BLaER1 treated with 17β-estradiol and CSF1 and Interleukin-3, amounts not matched to agents 10 nM and 100 nM (cell line): Measurements from ENCODE around the gene YARS1.
A peak's percentile ranks its signal among the peaks of the same experiment; 100 is the strongest.

ENCODE experiments used
- H3K27ac ChIP-seq, 11 experiments: shearing (Covaris generic); formaldehyde crosslinking; 2 replicates each; pipeline ENCODE4 v1.8.1; 2022
- H3K27me3 ChIP-seq, 11 experiments: shearing (Covaris generic); formaldehyde crosslinking; 2 replicates each; pipeline ENCODE4 v1.8.1; 2022
- H3K36me3 ChIP-seq, 11 experiments: shearing (Covaris generic); formaldehyde crosslinking; 2 replicates each; pipeline ENCODE4 v1.8.1; 2022
- H3K4me1 ChIP-seq, 10 experiments: shearing (Covaris generic); formaldehyde crosslinking; 2 replicates each; pipeline ENCODE4 v1.8.1; 2022
- H3K4me2 ChIP-seq, 11 experiments: shearing (Covaris generic); formaldehyde crosslinking; 2 replicates each; pipeline ENCODE4 v1.8.1; 2022
- H3K4me3 ChIP-seq, 10 experiments: shearing (Covaris generic); formaldehyde crosslinking; 2 replicates each; pipeline ENCODE4 v1.8.1; 2022
- H3K9ac ChIP-seq, 11 experiments: shearing (Covaris generic); formaldehyde crosslinking; 2 replicates each; pipeline ENCODE4 v1.8.1; 2022
- H3K9me3 ChIP-seq, 11 experiments: shearing (Covaris generic); formaldehyde crosslinking; replicated peaks in 1 of 11; 2 replicates each; pipeline ENCODE4 v1.8.1; 2022
- H4K20me1 ChIP-seq, 11 experiments: shearing (Covaris generic); formaldehyde crosslinking; 2 replicates each; pipeline ENCODE4 v1.8.1; 2022
- Cebpa-rat ChIP-seq, 11 experiments: shearing (Covaris generic); IDR thresholded peaks; 2 replicates each; pipeline ENCODE4 v1.8.1; 2022

The YARS1 gene

DNA sequence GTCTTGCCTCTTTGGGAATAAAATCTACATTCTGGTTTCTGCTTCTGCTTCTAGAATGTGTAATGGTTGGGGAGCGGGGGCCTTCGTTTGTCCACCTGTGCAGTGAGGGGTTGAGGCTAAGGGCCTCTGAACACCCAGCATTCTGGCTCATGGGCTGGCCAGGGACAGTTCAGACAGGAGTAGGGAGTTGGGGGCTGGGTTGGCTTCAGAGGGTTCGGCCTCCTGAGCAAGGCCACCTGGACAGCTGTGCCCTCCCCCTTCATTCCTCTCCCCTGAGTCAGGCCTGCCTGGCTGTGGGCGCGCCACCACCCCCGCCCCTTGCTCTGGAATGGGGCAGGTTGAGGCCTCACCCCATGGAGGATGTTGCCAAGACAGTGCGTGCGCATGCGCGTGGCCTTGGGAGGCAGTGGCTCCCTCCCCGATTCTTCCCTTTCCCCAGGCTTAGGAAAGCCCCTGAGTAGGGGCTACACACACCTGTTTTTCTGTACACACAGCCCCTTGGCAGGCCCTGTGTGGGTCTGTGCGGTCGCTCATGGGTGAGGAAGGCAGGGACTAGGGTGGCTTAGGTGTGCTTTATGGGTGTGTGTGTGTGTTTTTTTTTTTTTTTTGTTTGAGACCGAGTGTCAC, 57.0 kb downstream of the YARS1 start:
- H3K27me3 ChIP-seq: peaks cover 0 to 8% (median 0%) of the 10 kb centered on the region in 11 experiments; a peak in 6 of 22 replicates
- peaks cover 0 to 36% (median 6%) of the 10 kb centered on the region in 11 experiments; a peak in 8 of 22 replicates for H4K20me1 ChIP-seq
- H3K9me3 ChIP-seq: no peaks in the 10 kb centered on the region
- peaks cover 14 to 79% (median 63%) of the 10 kb centered on the region in 10 experiments for H3K4me1 ChIP-seq
- no peak overlapping the region for H3K9ac ChIP-seq
- no peak for TF ChIP-seq Cebpa-rat (IDR thresholded peaks at IDR 0.05)
- H3K36me3 ChIP-seq: no peaks in the 10 kb centered on the region
- H3K4me2 ChIP-seq: peak overlapping the region in 6 of 11 experiments; percentile 8 to 30 (median 16); a peak in 6 of 22 replicates
- H3K27ac ChIP-seq: no peak overlapping the region
- no peak overlapping the region for H3K4me3 ChIP-seq

- no peaks in the 10 kb centered on the region for H3K36me3 ChIP-seq
- H3K27me3 ChIP-seq: peaks cover 0 to 13% (median under 1%) of the 10 kb centered on the region in 11 experiments; a peak in 13 of 22 replicates
- TF ChIP-seq Cebpa-rat (IDR thresholded peaks at IDR 0.05): no peak
- H3K9me3 ChIP-seq: no peaks in the 10 kb centered on the region
- H3K4me3 ChIP-seq: no peak overlapping the region
- no peak overlapping the region for H3K9ac ChIP-seq
- peak overlapping the region in 5 of 11 experiments; percentile 6 to 30 (median 12); a peak in 5 of 22 replicates for H3K4me2 ChIP-seq
- H3K27ac ChIP-seq: no peak overlapping the region
- peaks cover 0 to 39% (median 9%) of the 10 kb centered on the region in 11 experiments; a peak in 8 of 22 replicates for H4K20me1 ChIP-seq
- H3K4me1 ChIP-seq: peaks cover 16 to 78% (median 64%) of the 10 kb centered on the region in 10 experiments
These were observed 57.6 kb downstream of the YARS1 start for GRCh38 chr1:32759521-32759981.

DNA sequence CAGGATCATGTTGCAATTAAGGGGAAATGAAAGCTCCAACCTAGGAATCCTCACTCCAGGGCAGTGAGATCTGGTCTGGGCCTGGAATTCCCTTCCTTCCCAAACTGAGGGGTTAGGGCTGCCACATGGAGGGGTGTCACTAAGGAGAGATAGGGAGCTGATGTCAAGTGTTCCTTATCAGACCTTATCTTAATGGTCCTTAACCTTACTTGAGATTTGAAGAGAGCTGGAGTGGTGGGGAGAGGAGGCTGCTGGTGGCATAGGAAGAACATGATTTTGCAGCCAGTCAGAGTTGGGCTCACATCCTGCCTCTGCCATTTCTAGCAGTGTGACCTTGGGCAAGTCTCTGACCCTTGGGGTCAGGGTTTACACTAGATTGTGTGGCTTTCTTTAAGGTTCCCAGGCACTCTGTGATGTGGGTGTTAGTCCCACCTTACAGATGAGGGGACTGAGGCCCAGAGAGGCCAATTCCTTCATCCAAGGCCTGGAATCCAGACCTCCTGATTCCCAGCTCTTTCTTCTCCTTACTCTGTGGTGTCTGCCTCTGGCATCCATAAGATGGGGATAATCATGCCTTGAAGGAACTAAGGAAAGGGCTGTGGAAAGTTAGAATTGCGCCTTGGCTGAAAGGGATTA, 58.2 kb downstream of the YARS1 start:
- no peak overlapping the region for H3K4me3 ChIP-seq

DNA sequence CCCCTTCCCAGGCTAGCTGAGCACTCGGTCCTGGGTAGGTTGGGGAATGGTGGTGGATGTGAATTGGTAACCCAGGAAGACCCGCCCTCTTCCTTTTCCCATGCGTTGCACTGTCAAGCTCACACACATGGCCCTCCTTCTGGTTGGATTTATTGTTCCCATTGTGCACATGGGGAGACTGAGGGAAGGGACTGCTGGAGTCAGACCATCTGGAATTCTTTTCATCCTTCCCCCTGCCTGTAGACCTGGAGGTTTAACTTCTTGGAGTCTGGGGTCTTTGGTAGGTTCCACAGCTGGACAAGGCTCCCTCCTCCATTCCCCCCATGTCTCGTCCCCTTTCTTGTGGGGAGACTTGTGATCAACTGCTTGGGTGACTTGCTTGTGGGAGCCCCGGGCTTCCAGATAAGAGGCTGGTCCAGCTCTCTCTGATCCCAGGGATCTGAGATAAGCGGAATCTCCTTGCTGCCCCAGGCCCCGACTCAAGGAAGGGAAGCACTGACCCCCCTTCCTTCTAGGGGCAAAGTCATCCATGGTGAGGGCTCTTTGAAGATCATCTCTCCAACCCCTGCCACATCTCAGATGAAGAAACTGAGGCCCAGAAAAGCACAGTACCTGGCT, 58.9 kb downstream of the YARS1 start:
- Histone ChIP-seq H3K4me1 (peaks cover 20 to 81% (median 70%) of the 10 kb centered on the region in 10 experiments), H3K27ac (no peak overlapping the region), H3K9me3 (no peaks in the 10 kb centered on the region), H3K4me2 (peak overlapping the region in 10 of 11 experiments; percentile 4 to 71 (median 60); a peak in 20 of 22 replicates), H4K20me1 (peaks cover 0 to 49% (median 9%) of the 10 kb centered on the region in 11 experiments; a peak in 8 of 22 replicates), H3K4me3 (no peak overlapping the region), H3K9ac (no peak overlapping the region), H3K36me3 (no peaks in the 10 kb centered on the region), H3K27me3 (peaks cover 0 to 22% (median 6%) of the 10 kb centered on the region in 11 experiments; a peak in 14 of 22 replicates)
- TF ChIP-seq Cebpa-rat (IDR thresholded peaks at IDR 0.05): no peak

More for the DNA sequence above, 58.2 kb downstream of the YARS1 start:
- TF ChIP-seq Cebpa-rat (IDR thresholded peaks at IDR 0.05): no peak
- Histone ChIP-seq H3K36me3 (no peaks in the 10 kb centered on the region), H4K20me1 (peaks cover 0 to 44% (median 9%) of the 10 kb centered on the region in 11 experiments; a peak in 8 of 22 replicates), H3K9ac (no peak overlapping the region), H3K4me1 (peaks cover 16 to 78% (median 69%) of the 10 kb centered on the region in 10 experiments), H3K4me2 (peak overlapping the region in 6 of 11 experiments; percentile 57 to 71 (median 62); a peak in 7 of 22 replicates), H3K9me3 (no peaks in the 10 kb centered on the region), H3K27me3 (peaks cover 0 to 20% (median 6%) of the 10 kb centered on the region in 11 experiments; a peak in 14 of 22 replicates), H3K27ac (no peak overlapping the region)

GRCh38 chr1:32757213-32757895, 59.8 kb downstream of the YARS1 start:
- Histone ChIP-seq H3K9ac (no peak overlapping the region), H3K9me3 (no peaks in the 10 kb centered on the region), H3K36me3 (no peaks in the 10 kb centered on the region), H3K4me3 (no peak overlapping the region), H4K20me1 (peaks cover 0 to 50% (median 9%) of the 10 kb centered on the region in 11 experiments; a peak in 8 of 22 replicates), H3K27ac (no peak overlapping the region), H3K4me2 (peak overlapping the region in 10 of 11 experiments; percentile 4 to 71 (median 60); a peak in 19 of 22 replicates), H3K4me1 (peaks cover 23 to 80% (median 67%) of the 10 kb centered on the region in 10 experiments), H3K27me3 (peaks cover 0 to 24% (median 6%) of the 10 kb centered on the region in 11 experiments; a peak in 14 of 22 replicates)
- no peak for TF ChIP-seq Cebpa-rat (IDR thresholded peaks at IDR 0.05)

DNA sequence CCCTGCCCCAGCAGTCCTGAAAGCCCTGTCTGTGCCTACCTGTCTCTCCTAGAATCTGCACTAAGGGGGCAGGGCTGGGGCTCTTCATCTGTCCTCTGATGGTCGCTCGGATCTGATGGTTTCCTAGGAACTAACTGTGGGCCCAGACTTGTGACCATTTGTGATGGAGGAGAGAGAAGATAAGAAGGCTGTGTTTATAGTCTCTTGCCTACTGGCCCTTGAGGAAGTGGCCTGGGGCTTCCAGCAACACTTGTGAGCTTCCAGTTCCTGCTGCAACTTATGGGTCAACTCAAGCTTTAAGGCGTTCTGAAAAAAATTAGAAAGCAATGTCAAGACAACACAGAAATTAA, 61.4 kb downstream of the YARS1 start:
- H3K4me1 ChIP-seq: peaks cover 23 to 64% (median 53%) of the 10 kb centered on the region in 10 experiments
- no peaks in the 10 kb centered on the region for H3K9me3 ChIP-seq
- no peak overlapping the region for H3K9ac ChIP-seq
- no peak overlapping the region for H3K27ac ChIP-seq
- no peak overlapping the region for H3K4me3 ChIP-seq
- no peaks in the 10 kb centered on the region for H3K36me3 ChIP-seq
- peaks cover 0 to 59% (median 9%) of the 10 kb centered on the region in 11 experiments; a peak in 8 of 22 replicates for H4K20me1 ChIP-seq
- H3K4me2 ChIP-seq: peak overlapping the region in 9 of 11 experiments; percentile 7 to 99 (median 92); a peak in 10 of 22 replicates
- peaks cover 0 to 24% (median 6%) of the 10 kb centered on the region in 11 experiments; a peak in 14 of 22 replicates for H3K27me3 ChIP-seq
- no peak for TF ChIP-seq Cebpa-rat (IDR thresholded peaks at IDR 0.05)

- Histone ChIP-seq H3K27ac (no peak overlapping the region), H3K36me3 (no peaks in the 10 kb centered on the region), H4K20me1 (peaks cover 0 to 56% (median 9%) of the 10 kb centered on the region in 11 experiments; a peak in 8 of 22 replicates), H3K4me1 (peaks cover 23 to 60% (median 52%) of the 10 kb centered on the region in 10 experiments), H3K9me3 (no peaks in the 10 kb centered on the region), H3K4me3 (peak overlapping the region in 2 of 10 experiments; percentile 61 to 67; a peak in 3 of 20 replicates), H3K27me3 (peaks cover 0 to 24% (median 6%) of the 10 kb centered on the region in 11 experiments; a peak in 14 of 22 replicates), H3K4me2 (peak overlapping the region; percentile 7 to 100 (median 97); a peak in 19 of 22 replicates), H3K9ac (0 out of 22 replicates have a peak overlapping the region, but pooled peaks of 1 of the 11 experiments have one; percentile 47)
- no peak for TF ChIP-seq Cebpa-rat (IDR thresholded peaks at IDR 0.05)
These were observed 61.9 kb downstream of the YARS1 start for GRCh38 chr1:32755098-32755809.
